ENCODE measurements around the gene SLC6A14. TPM values are rescaled to one million over a fixed set of nuclear protein-coding genes. Genes with fewer than 3 reads are reported as not detected.

Gene SLC6A14
- polyA plus RNA-seq (2012; ENCODE audit: insufficient read depth, insufficient read length, low read depth) = not detected

- Histone ChIP-seq H3K27me3 (no peaks in the 10 kb centered on the region), H3K9me3 (no peaks in the 10 kb centered on the region), H3K4me3 (ENCODE audit: low read depth, low read length) (no peak within 1 kb of the TSS), H3K4me1 (no peaks in the 10 kb centered on the region), H3K36me3 (no peaks in the 10 kb centered on the region)
- DNase-seq = no peak
- TF ChIP-seq CTCF (IDR thresholded peaks at IDR 0.05; ENCODE audit: low read depth, low read length) = no peak
Observed at GRCh38 chrX:116436358-116436816, at the start of gene SLC6A14. SLC6A14 (plus strand) TSS chrX:116436606; CDS start chrX:116436710, 104 bp downstream.

- TF ChIP-seq CTCF (IDR thresholded peaks at IDR 0.05; ENCODE audit: low read depth, low read length) = no peak
- Histone ChIP-seq H3K4me1 (no peaks in the 10 kb centered on the region), H3K36me3 (no peaks in the 10 kb centered on the region), H3K9me3 (no peaks in the 10 kb centered on the region), H3K27me3 (no peaks in the 10 kb centered on the region), H3K4me3 (ENCODE audit: low read depth, low read length) (no peak overlapping the region)
- DNase-seq = no peak
Observed at GRCh38 chrX:116395752-116396151, 40.7 kb upstream of the SLC6A14 start.

- no peak for TF ChIP-seq CTCF (IDR thresholded peaks at IDR 0.05; ENCODE audit: low read depth, low read length)
- Histone ChIP-seq H3K4me1 (no peaks in the 10 kb centered on the region), H3K4me3 (ENCODE audit: low read depth, low read length) (no peak overlapping the region), H3K36me3 (no peaks in the 10 kb centered on the region), H3K27me3 (no peaks in the 10 kb centered on the region), H3K9me3 (no peaks in the 10 kb centered on the region)
- no peak for DNase-seq
Observed at GRCh38 chrX:116399681-116400080, 36.7 kb upstream of the SLC6A14 start.

- Histone ChIP-seq H3K36me3 (no peaks in the 10 kb centered on the region), H3K4me1 (no peaks in the 10 kb centered on the region), H3K9me3 (no peaks in the 10 kb centered on the region), H3K4me3 (ENCODE audit: low read depth, low read length) (no peak overlapping the region), H3K27me3 (no peaks in the 10 kb centered on the region)
- no peak for DNase-seq
- no peak for TF ChIP-seq CTCF (IDR thresholded peaks at IDR 0.05; ENCODE audit: low read depth, low read length)
Observed at GRCh38 chrX:116409219-116409618, 27.2 kb upstream of the SLC6A14 start.

- no peak for DNase-seq
- H3K27me3 ChIP-seq = no peaks in the 10 kb centered on the region
Observed at GRCh38 chrX:116413273-116413672, 23.1 kb upstream of the SLC6A14 start.

More at GRCh38 chrX:116413273-116413672, 23.1 kb upstream of the SLC6A14 start:
- Histone ChIP-seq H3K4me3 (ENCODE audit: low read depth, low read length) (no peak overlapping the region), H3K36me3 (no peaks in the 10 kb centered on the region), H3K4me1 (no peaks in the 10 kb centered on the region), H3K9me3 (no peaks in the 10 kb centered on the region)
- TF ChIP-seq CTCF (IDR thresholded peaks at IDR 0.05; ENCODE audit: low read depth, low read length) = no peak

Measured in BE2C (cell line).